ENCODE data around the gene UTP25. TPM values are rescaled to one million over a fixed set of nuclear protein-coding genes. Genes with fewer than 3 reads are reported as not detected.

The UTP25 gene
- total RNA-seq, 1 experiment from 2014 or later, result 29.2 TPM

DNA sequence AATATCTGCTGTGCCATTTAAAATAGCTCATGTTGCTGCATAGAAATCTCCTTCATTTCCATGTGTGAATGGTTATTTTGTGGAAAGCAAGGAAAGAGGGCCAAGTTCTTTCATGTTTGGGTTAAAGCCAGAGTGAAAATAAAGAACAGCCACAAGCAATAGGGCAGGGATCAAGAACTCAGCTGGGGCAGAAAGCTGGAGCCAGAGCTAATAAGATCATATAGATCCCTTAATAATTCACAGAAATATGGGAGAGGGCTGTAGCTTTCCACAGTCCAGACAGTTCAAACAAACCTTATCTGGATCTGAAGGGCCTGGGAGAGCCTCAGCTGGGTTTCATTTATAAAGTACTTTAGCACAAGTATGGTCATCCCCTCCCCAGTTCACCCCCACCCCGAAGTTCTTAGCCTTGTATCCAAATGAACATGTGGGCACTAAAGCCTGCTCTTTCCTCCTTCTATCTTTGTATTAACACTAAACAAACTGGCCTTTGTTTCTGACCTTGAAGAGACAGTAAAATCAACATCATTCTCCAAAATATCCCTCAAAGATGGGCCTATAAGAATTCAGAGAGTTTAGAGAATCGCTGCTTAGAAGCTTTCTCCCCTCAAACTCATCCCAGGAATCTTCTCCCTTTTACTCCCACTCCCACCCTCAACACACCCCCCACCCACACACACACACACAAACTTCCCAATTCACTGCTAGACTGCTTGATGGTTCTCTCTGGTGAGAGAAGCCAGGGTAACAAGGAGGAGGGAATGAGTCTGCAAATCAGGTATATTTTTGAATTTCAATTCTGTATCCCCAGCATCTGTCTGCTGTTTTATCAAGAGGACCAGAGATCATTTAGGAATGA, 41.7 kb downstream of the UTP25 start:
- no peak for DNase-seq (ENCODE audit: extremely low read depth, low read depth)

GRCh38 chr1:209870151-209870831, 42.5 kb downstream of the UTP25 start:
- DNase-seq (ENCODE audit: extremely low read depth, low read depth), result no peak

GRCh38 chr1:209871006-209871405, 43.2 kb downstream of the UTP25 start:
- DNase-seq (ENCODE audit: extremely low read depth, low read depth), result no peak

DNA sequence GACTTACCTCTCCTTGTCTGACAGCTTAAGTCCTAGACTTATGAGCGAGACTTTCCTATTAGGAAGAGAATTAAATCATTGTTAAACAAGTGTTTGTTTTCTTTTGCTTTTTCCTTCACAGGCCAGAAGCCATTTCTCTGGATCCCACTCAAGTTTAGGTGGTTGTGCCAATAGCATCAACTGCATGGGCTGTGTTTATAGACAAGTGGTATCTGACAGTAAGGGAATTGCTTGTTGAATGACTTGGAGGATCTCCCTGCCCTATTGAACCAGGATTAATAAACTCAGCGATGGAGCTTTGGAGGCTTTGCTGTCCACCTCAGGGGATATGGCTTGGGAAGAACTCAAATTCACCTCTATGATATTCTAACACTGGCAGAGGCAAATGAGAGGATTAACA, 43.7 kb downstream of the UTP25 start:
- no peak for DNase-seq (ENCODE audit: extremely low read depth, low read depth)

DNA sequence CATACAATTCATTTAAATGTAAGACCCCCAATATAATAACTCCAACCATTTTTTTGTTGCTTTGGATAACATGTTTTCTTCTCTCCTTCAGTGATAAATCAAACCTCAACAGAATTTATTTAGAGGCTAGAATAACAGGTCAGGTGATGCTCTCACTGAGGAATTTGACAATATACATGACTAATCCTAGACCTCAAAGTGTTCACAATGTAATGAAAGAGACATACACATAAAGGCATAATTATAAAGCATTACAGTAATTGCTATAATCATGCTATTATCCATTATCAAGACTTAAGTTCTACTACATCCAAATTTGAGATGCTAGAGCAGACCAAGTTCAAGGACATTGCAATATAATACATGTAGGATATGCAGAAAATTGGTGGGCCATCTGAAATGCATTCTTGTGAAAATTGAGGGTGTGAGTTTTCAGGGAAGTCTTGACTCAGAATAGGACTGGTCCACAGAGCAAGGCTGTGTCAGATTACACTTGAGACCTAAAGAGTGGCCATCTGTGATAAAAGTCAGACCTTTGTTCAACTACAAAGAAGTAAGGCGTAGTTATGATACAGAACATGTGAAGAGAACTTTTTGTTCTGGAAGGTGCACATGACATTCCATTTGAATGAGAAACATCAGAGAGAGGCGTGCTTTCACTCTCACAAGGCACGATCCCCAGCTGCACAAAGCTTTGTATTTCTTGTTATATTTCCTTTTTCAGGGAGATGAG, 45.5 kb downstream of the UTP25 start:
- no peak for DNase-seq (ENCODE audit: extremely low read depth, low read depth)

GRCh38 chr1:209875515-209875914, 47.7 kb downstream of the UTP25 start:
- DNase-seq (ENCODE audit: extremely low read depth, low read depth), result peak; percentile 58

DNA sequence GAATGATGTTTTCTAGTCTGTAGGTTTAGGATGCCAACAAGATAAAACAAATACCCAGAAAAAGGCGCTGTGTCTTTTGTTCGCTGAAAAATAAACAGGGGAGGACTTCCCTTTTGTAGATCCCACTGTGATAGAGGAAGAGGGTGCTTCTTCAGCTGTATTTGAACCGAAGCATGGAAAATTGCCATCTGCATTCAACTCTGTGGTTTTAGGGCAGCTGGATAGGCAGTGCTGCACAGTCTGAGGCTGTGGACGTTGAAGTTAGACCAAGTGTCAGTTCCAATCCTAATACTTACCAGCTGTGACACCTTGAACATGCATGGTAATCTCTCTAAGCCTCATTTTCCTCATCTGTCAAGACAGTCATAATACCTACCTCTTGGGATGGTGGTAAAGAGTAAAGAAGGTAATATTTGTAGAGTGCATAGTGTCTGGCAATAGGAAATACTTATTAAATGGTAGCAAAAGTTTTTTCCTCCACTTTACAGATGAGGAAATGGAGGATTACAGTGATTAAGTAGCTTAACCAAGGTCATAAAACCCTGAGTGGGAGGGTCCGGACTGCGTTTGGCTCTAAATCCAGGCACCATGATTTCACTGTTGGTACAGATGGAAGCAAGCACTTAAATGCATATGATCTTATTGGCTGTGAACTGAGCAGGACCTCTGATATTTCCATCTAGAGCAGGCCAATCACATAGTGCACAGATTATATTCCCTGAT, 48.5 kb downstream of the UTP25 start:
- DNase-seq (ENCODE audit: extremely low read depth, low read depth), result no peak

GRCh38 chr1:209877087-209877764, 49.5 kb downstream of the UTP25 start:
- DNase-seq (ENCODE audit: extremely low read depth, low read depth), result no peak

DNA sequence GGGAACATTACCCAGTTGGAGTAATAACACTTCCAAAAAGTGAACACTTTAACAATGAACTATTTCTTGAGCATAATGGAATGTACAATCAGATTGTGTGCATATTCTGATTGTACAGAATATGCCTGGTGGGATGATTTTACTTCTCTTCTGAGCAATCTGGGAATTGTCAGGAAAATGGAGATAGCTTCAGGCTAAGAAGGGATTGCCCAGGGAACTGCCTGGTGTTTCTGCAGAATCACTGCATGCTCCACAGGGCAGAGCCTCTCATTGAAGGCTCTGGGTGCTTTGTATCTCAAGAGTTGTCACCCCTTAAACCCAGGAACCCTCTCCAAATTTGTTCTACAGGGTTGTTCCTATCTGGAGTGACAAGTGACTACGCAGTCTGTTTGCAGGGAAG, 51.2 kb downstream of the UTP25 start:
- no peak for DNase-seq (ENCODE audit: extremely low read depth, low read depth)

DNA sequence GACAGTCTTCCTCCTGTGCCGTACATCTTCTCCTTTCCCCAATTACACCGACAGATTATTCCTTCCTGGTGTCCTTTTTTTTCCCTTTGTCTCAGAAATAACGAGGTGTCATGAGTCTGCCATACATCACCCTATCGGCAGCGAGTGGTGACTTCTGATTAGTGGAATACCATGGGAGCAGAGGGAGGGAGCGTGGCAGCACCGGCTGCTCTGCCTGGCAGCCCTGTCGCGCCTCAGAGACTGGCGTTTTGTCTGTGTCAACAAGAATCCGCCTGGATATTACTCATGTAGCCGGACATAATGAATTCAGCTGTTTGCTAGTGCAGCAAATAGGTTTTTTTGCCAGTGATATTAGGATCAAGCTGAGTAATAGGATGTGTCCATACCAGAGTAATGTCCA, 51.8 kb downstream of the UTP25 start:
- no peak for DNase-seq (ENCODE audit: extremely low read depth, low read depth)

- DNase-seq (ENCODE audit: extremely low read depth, low read depth), result no peak
These were observed 52.3 kb downstream of the UTP25 start for GRCh38 chr1:209880031-209880430.

DNA sequence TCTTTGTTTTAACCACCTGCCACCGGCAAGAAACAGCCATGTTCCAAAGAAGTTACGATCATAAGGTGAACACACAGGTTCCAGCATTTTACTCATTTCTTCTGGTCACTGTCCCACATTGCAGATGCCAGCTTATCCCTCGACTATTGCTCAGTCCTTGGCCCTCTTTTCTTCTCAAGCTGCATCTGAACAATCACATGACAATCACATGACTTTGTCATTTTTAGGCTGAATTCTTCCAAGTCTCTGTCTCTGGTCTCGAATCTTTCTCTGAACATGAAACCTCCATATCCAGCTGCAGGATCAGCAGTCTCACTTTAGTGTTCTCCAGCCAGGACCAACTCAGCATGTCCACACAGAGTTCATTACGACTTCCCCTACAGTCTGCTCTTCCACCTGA, 53.8 kb downstream of the UTP25 start:
- DNase-seq (ENCODE audit: extremely low read depth, low read depth), result no peak

DNA sequence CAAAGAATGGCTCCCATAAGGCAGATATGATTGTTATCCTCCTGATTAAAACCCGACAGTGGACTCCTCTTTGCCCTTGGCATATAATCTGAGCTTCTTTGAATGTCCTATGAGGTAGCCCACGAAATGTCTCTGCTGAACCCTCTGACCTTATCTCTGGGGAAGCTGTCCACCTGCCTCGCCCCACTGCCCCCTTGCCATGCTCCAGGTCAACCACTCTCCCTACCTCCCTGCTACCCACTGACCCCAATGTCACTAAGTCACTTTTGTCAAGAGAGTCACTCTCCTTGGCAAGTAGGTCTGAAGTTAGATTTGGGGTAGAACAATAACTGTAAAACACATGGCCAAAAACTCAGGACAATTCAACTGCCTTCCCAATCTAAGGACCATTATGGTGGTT, 54.5 kb downstream of the UTP25 start:
- DNase-seq (ENCODE audit: extremely low read depth, low read depth), result no peak

DNA sequence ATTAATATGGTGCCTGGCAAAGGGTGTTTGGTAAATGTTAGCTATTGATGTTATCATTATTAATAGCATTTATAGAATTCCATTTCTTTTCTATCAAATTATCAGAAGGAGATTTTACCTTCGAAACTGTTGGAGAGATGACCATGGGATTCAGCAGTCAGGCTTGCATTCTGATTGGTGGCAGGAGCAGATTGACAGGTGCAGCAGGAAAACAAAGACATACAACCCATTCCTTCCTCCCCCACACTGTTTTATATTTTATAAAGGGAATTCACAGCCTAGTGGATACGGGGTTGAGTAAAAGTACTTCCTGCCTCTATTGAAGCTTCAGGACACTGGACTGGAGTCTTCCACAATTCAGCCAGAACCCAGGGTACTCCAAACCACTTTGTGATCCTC, 55.2 kb downstream of the UTP25 start:
- DNase-seq (ENCODE audit: extremely low read depth, low read depth), result no peak

DNA sequence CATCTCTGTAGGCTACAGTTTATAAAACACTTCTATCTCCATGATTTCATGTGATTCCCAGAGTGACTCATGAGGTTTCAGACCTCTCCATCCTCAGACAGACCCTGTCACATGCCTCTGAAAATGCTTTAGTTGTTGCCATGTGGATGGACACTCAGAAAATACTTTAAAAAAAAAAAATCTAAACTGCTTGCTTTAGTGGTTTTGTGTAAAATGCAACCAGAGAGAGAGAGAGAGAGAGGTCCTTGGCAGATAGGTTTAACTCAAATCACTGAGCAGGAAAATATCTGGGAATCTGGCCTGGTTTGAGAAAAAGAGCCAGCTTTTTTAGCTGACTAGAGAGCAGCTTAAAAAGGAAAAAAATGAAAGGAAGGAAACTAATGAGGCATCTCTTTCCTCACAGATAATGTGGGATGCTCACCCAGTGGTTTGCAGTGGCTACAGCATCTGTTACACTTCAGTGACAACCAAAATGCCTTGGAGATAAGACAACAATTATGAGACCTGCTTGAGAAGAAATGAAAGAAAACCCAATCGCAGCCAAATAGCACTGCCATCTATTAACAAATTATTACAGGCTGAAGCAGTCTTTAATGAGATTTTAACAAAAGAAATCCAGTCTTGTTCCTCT, 55.7 kb downstream of the UTP25 start:
- DNase-seq (ENCODE audit: extremely low read depth, low read depth), result no peak

- no peak for DNase-seq (ENCODE audit: extremely low read depth, low read depth)
These were observed 56.5 kb downstream of the UTP25 start for GRCh38 chr1:209884249-209884648.

DNA sequence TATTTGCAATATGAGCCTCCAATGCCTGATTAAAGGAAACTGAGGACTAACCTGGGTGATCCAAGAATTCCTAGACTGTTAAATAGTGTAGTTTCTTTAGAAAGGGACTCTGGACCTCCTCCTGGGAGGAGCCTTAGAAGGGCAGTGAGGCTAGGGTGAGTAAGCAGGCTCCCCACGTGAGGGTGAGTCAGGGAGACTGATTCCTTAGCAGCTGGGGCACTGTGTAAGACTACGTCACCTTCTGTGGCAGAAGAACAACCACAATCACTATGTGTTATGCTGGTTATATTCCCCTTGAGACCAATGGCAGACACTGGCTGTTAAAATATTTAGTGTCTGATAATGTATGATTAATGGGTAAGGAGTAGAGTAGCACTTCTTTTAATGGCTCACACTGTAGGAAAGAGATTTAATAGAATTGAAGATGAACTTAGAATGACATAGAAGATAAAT, 56.9 kb downstream of the UTP25 start:
- DNase-seq (ENCODE audit: extremely low read depth, low read depth), result peak; percentile 85

GRCh38 chr1:209885403-209886218, 57.8 kb downstream of the UTP25 start:
- no peak for DNase-seq (ENCODE audit: extremely low read depth, low read depth)

GRCh38 chr1:209886219-209886536, 58.4 kb downstream of the UTP25 start:
- DNase-seq (ENCODE audit: extremely low read depth, low read depth), result no peak

Measured in NCI-H460 (cell line).